Measurements from ENCODE around the gene SPRN.

DNA sequence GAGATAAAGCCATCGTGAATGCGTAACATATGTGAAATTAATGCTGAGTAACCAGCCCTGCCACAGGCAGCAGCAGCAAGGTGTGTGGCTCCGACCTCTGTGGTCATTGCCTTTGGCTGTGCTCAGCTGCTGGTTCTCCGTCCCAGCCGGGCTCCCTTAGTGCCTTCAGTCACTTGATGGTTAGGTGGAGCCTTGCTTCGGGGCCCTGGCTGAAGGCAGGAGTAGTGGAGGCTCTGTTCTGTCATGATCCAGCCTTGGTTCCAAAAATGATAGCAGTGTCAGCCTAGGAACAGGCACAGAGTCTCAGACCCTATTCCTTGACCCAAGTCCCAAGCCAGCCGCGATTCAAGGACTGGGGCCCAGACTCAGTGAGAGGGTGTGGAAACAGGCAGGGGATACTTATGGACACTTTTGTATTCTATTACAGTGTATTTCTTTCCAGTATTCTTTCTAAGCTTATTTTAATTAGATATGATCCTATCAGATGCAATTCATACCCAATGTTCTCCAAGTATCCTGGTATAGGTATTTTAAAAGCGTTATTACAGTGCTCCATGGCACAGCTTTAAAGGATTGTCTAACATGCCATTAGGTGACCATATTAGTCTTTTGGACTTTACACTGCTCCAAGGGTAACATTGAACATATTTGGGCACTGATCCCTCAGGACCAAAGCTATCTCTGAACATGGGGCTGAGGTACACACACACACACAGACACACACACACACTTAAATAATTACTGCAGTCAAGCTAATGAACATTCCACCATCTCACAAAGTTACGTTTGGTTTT lies 38.3 kb upstream of the SPRN start:
- TF ChIP-seq, protein P1, sequence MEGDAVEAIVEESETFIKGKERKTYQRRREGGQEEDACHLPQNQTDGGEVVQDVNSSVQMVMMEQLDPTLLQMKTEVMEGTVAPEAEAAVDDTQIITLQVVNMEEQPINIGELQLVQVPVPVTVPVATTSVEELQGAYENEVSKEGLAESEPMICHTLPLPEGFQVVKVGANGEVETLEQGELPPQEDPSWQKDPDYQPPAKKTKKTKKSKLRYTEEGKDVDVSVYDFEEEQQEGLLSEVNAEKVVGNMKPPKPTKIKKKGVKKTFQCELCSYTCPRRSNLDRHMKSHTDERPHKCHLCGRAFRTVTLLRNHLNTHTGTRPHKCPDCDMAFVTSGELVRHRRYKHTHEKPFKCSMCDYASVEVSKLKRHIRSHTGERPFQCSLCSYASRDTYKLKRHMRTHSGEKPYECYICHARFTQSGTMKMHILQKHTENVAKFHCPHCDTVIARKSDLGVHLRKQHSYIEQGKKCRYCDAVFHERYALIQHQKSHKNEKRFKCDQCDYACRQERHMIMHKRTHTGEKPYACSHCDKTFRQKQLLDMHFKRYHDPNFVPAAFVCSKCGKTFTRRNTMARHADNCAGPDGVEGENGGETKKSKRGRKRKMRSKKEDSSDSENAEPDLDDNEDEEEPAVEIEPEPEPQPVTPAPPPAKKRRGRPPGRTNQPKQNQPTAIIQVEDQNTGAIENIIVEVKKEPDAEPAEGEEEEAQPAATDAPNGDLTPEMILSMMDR (IDR thresholded peaks at IDR 0.05): no peak
- no peak for TF ChIP-seq POLR2A (IDR thresholded peaks at IDR 0.05)
